HG03460 (cell line): ENCODE measurements around the gene TENM4.

Source experiments
- ATAC-seq: cut with Tn5 transposase; IDR thresholded peaks from one replicate; pipeline ENCODE4 v1.9.1; 2021; ENCODE audit not compliant: unreplicated experiment

The TENM4 gene

GRCh38 chr11:79039122-79039521 lies 401.7 kb downstream of the TENM4 start:
- ATAC-seq, result no peak

GRCh38 chr11:79035881-79036280 lies 404.9 kb downstream of the TENM4 start:
- no peak for ATAC-seq

GRCh38 chr11:79033833-79034232 lies 407.0 kb downstream of the TENM4 start:
- no peak for ATAC-seq

GRCh38 chr11:79030448-79030847 lies 410.4 kb downstream of the TENM4 start:
- no peak for ATAC-seq

GRCh38 chr11:79028225-79028624 lies 412.6 kb downstream of the TENM4 start:
- no peak for ATAC-seq

GRCh38 chr11:79026803-79027445 lies 413.9 kb downstream of the TENM4 start:
- ATAC-seq, result no peak

GRCh38 chr11:79025622-79026021 lies 415.2 kb downstream of the TENM4 start:
- ATAC-seq, result no peak

GRCh38 chr11:79025097-79025496 lies 415.7 kb downstream of the TENM4 start:
- no peak for ATAC-seq

- ATAC-seq, result no peak
Measured at GRCh38 chr11:79022265-79022664, 418.6 kb downstream of the TENM4 start.

- no peak for ATAC-seq
Measured at GRCh38 chr11:79021601-79022000, 419.2 kb downstream of the TENM4 start.

- no peak for ATAC-seq
Measured at GRCh38 chr11:79019975-79020374, 420.9 kb downstream of the TENM4 start.

GRCh38 chr11:79019277-79019676 lies 421.6 kb downstream of the TENM4 start:
- no peak for ATAC-seq

- ATAC-seq, result no peak
Measured at GRCh38 chr11:79018371-79018849, 422.4 kb downstream of the TENM4 start.

GRCh38 chr11:79017811-79018210 lies 423.0 kb downstream of the TENM4 start:
- ATAC-seq, result no peak

GRCh38 chr11:79013509-79013908 lies 427.3 kb downstream of the TENM4 start:
- ATAC-seq, result no peak

GRCh38 chr11:79011357-79011756 lies 429.5 kb downstream of the TENM4 start:
- ATAC-seq, result no peak

GRCh38 chr11:79007771-79008402 lies 432.9 kb downstream of the TENM4 start:
- ATAC-seq, result no peak

- no peak for ATAC-seq
Measured at GRCh38 chr11:79006854-79007253, 434.0 kb downstream of the TENM4 start.

GRCh38 chr11:78996007-78996406 lies 444.8 kb downstream of the TENM4 start:
- no peak for ATAC-seq

GRCh38 chr11:78995171-78995570 lies 445.7 kb downstream of the TENM4 start:
- ATAC-seq, result no peak

- ATAC-seq, result no peak
Measured at GRCh38 chr11:78993802-78994430, 446.9 kb downstream of the TENM4 start.

GRCh38 chr11:78991681-78992080 lies 449.1 kb downstream of the TENM4 start:
- no peak for ATAC-seq
